HG02981 (cell line): ENCODE measurements around the gene CGRRF1.
A peak's percentile ranks its signal among the peaks of the same experiment; 100 is the strongest.

ENCODE experiments used
- ATAC-seq: cut with Tn5 transposase; IDR thresholded peaks from one replicate; pipeline ENCODE4 v1.9.1; 2021; ENCODE audit warnings: mild to moderate bottlenecking, moderate library complexity; ENCODE audit not compliant: unreplicated experiment

The CGRRF1 gene

GRCh38 chr14:54509546-54510501 lies at the start of gene CGRRF1:
Gene CGRRF1 (plus strand): TSS chr14:54509906. CDS start chr14:54509960, 54 bp downstream.
- ATAC-seq: peak; percentile 98

GRCh38 chr14:54462048-54462447 lies 47.7 kb upstream of the CGRRF1 start:
- ATAC-seq: no peak

GRCh38 chr14:54465654-54466053 lies 44.1 kb upstream of the CGRRF1 start:
- no peak for ATAC-seq

- ATAC-seq: no peak
Observed at GRCh38 chr14:54467280-54467679, 42.4 kb upstream of the CGRRF1 start.

- no peak for ATAC-seq
Observed at GRCh38 chr14:54470701-54471100, 39.0 kb upstream of the CGRRF1 start.

- ATAC-seq: no peak
Observed at GRCh38 chr14:54471641-54472040, 38.1 kb upstream of the CGRRF1 start.

GRCh38 chr14:54472315-54472714 lies 37.4 kb upstream of the CGRRF1 start:
- no peak for ATAC-seq

- ATAC-seq: no peak
Observed at GRCh38 chr14:54474232-54474793, 35.4 kb upstream of the CGRRF1 start.

- no peak for ATAC-seq
Observed at GRCh38 chr14:54475187-54475899, 34.4 kb upstream of the CGRRF1 start.

- ATAC-seq: no peak
Observed at GRCh38 chr14:54475911-54476310, 33.8 kb upstream of the CGRRF1 start.

- ATAC-seq: no peak
Observed at GRCh38 chr14:54478636-54479215, 31.0 kb upstream of the CGRRF1 start.

- no peak for ATAC-seq
Observed at GRCh38 chr14:54480830-54481562, 28.7 kb upstream of the CGRRF1 start.

- ATAC-seq: no peak
Observed at GRCh38 chr14:54481695-54482094, 28.0 kb upstream of the CGRRF1 start.

GRCh38 chr14:54483073-54483745 lies 26.5 kb upstream of the CGRRF1 start:
- no peak for ATAC-seq

- no peak for ATAC-seq
Observed at GRCh38 chr14:54483846-54484245, 25.9 kb upstream of the CGRRF1 start.

- ATAC-seq: no peak
Observed at GRCh38 chr14:54486685-54487084, 23.0 kb upstream of the CGRRF1 start.

GRCh38 chr14:54487771-54488170 lies 21.9 kb upstream of the CGRRF1 start:
- ATAC-seq: no peak

- peak; percentile 20 for ATAC-seq
Observed at GRCh38 chr14:54488318-54488645, 21.4 kb upstream of the CGRRF1 start.

GRCh38 chr14:54488646-54489317 lies 20.9 kb upstream of the CGRRF1 start, which contains the start of gene GMFB:
Gene GMFB (minus strand): TSS chr14:54488980. CDS start chr14:54488927, 53 bp downstream.
- peak; percentile 91 for ATAC-seq
